GM10847 (cell line): ENCODE results near the gene F5.

Experiments used
- POLR2A ChIP-seq: IDR thresholded peaks from 2 replicates; pipeline ENCODE4 v1.6.1; 2011; ENCODE audit not compliant: insufficient read length; ENCODE audit errors: extremely low read depth

The F5 gene

GRCh38 chr1:169586395-169587255 lies at the start of gene F5:
TSS of gene F5 (minus strand) at chr1:169586481. CDS start at chr1:169586386, 95 bp downstream.
- TF ChIP-seq POLR2A = no peak

GRCh38 chr1:169634877-169635276 lies 48.6 kb upstream of the F5 start:
- TF ChIP-seq POLR2A = no peak

GRCh38 chr1:169634145-169634544 lies 47.9 kb upstream of the F5 start:
- TF ChIP-seq POLR2A = no peak

- TF ChIP-seq POLR2A = no peak
These were observed 45.0 kb upstream of the F5 start for GRCh38 chr1:169631249-169631648.

- TF ChIP-seq POLR2A = no peak
These were observed 43.7 kb upstream of the F5 start, which contains the start of gene SELP for GRCh38 chr1:169630006-169630405. TSS of gene SELP (minus strand) at chr1:169630124. CDS start at chr1:169630074, 50 bp downstream.

GRCh38 chr1:169624912-169625311 lies 38.6 kb upstream of the F5 start:
- TF ChIP-seq POLR2A = no peak

GRCh38 chr1:169624122-169624521 lies 37.8 kb upstream of the F5 start:
- no peak for TF ChIP-seq POLR2A

- TF ChIP-seq POLR2A = no peak
These were observed 37.0 kb upstream of the F5 start for GRCh38 chr1:169623132-169623926.

GRCh38 chr1:169620565-169620964 lies 34.3 kb upstream of the F5 start:
- TF ChIP-seq POLR2A = no peak

GRCh38 chr1:169618367-169618766 lies 32.1 kb upstream of the F5 start:
- TF ChIP-seq POLR2A = no peak

- TF ChIP-seq POLR2A = no peak
These were observed 29.5 kb upstream of the F5 start for GRCh38 chr1:169615803-169616202.

- no peak for TF ChIP-seq POLR2A
These were observed 24.6 kb upstream of the F5 start for GRCh38 chr1:169610858-169611257.

- TF ChIP-seq POLR2A = no peak
These were observed 23.8 kb upstream of the F5 start for GRCh38 chr1:169610108-169610507.

GRCh38 chr1:169608226-169608625 lies 21.9 kb upstream of the F5 start:
- TF ChIP-seq POLR2A = no peak

GRCh38 chr1:169604781-169605560 lies 18.7 kb upstream of the F5 start:
- TF ChIP-seq POLR2A = no peak
